Measurements from ENCODE around the gene EYA3.

The EYA3 gene

GRCh38 chr1:28132171-28133167, 44.1 kb upstream of the EYA3 start:
- H3K4me3 ChIP-seq (ENCODE audit: low read length), result no peak overlapping the region
- TF ChIP-seq, protein P1, sequence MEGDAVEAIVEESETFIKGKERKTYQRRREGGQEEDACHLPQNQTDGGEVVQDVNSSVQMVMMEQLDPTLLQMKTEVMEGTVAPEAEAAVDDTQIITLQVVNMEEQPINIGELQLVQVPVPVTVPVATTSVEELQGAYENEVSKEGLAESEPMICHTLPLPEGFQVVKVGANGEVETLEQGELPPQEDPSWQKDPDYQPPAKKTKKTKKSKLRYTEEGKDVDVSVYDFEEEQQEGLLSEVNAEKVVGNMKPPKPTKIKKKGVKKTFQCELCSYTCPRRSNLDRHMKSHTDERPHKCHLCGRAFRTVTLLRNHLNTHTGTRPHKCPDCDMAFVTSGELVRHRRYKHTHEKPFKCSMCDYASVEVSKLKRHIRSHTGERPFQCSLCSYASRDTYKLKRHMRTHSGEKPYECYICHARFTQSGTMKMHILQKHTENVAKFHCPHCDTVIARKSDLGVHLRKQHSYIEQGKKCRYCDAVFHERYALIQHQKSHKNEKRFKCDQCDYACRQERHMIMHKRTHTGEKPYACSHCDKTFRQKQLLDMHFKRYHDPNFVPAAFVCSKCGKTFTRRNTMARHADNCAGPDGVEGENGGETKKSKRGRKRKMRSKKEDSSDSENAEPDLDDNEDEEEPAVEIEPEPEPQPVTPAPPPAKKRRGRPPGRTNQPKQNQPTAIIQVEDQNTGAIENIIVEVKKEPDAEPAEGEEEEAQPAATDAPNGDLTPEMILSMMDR (conservative IDR thresholded peaks at IDR 0.05; ENCODE audit: low read depth, low read length), result no peak
- DNase-seq (ENCODE audit: low read depth), result no peak

GRCh38 chr1:28130901-28131300, 42.5 kb upstream of the EYA3 start:
- no peak for DNase-seq (ENCODE audit: low read depth)
- TF ChIP-seq, protein P1 (conservative IDR thresholded peaks at IDR 0.05; ENCODE audit: low read depth, low read length), result no peak
- H3K4me3 ChIP-seq (ENCODE audit: low read length), result no peak overlapping the region

GRCh38 chr1:28129150-28129549, 40.7 kb upstream of the EYA3 start:
- TF ChIP-seq, protein P1 (conservative IDR thresholded peaks at IDR 0.05; ENCODE audit: low read depth, low read length), result no peak
- H3K4me3 ChIP-seq (ENCODE audit: low read length), result no peak overlapping the region
- no peak for DNase-seq (ENCODE audit: low read depth)

DNA sequence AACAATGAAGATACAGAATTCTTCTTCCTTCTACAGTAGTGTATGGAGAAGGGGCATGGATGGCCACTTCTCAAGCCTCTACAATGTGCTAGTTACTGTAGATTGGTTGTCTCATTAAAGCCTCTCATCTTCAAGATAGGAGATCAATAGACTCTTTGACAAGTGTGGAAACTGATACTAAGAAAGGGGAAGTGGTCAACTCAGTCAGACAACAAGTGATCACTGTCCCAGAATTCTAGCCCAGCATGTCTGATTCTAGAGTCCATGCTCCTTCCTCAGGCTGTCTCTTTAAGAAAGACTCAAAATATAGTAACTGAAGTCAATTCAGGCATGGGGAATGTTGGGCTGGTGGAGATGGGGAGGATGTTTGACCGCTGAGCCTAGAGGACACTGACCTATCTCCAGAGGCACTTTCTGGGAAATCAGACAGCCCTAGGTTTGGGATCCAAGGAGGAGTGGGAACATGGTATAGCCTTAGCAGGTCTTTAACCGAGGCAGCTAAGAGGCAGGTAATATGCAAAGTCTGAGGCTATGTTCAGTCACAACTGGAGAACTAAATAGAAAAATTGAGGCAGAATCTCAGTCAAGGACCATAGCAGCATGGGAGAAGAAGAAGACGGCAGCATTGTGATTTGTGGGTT, 39.3 kb upstream of the EYA3 start:
- TF ChIP-seq, protein P1 (conservative IDR thresholded peaks at IDR 0.05; ENCODE audit: low read depth, low read length), result no peak
- no peak overlapping the region for H3K4me3 ChIP-seq (ENCODE audit: low read length)
- no peak for DNase-seq (ENCODE audit: low read depth)

DNA sequence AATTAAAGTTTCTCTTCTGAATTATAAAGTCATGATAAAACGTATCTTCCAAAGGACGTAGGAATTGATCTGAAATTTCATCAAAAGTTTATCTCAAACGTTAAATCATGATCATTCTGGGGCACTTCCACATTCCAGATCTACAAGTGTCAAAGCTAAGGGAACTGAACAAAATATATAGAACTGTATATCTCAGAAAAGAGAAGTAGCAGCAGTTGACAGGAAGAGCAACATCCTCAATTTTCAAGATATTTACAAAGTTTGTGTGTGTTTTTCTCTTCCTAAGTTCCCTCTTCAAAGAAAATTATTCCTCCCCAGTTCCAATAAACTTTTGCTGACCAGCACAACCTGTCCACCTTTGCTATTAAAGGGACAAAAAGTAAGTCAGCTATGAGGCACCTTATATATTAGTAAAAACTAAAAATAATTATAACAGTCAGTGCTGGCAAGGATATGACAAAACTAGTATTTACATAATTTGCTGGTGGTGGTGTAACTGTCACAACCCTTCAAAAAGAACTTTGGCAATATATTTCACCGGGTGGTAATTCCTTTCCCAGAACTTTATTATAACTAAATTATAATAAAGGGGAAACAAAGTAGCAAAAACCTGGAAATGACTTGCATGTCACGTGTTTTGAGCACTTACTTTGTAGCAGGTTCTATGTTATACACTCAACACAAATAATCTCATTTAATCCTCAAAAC, 38.5 kb upstream of the EYA3 start:
- no peak for DNase-seq (ENCODE audit: low read depth)
- TF ChIP-seq, protein P1 (conservative IDR thresholded peaks at IDR 0.05; ENCODE audit: low read depth, low read length), result no peak
- H3K4me3 ChIP-seq (ENCODE audit: low read length), result no peak overlapping the region

- TF ChIP-seq, protein P1 (conservative IDR thresholded peaks at IDR 0.05; ENCODE audit: low read depth, low read length), result no peak
- no peak for DNase-seq (ENCODE audit: low read depth)
- H3K4me3 ChIP-seq (ENCODE audit: low read length), result no peak overlapping the region
These were observed 37.8 kb upstream of the EYA3 start for GRCh38 chr1:28126212-28126611.

Measured in retinal pigment epithelial cell (primary cell).